WTC11 (cell line): Measurements from ENCODE around the gene DIP2A. TPM values are rescaled to one million over a fixed set of nuclear protein-coding genes. Genes with fewer than 3 reads are reported as not detected.

Source experiments
- ATAC-seq: fragments of 200-7000 bp; cut with Tn5 transposase; 2 replicates; pipeline ENCODE4 v1.10.0; 2021; ENCODE audit warnings: mild to moderate bottlenecking, moderate library complexity
- CTCF ChIA-PET: fragments of 300-600 bp; sonication (Branson Sonifier 250); formaldehyde crosslinking; loops from one replicate; lab custom pipeline; 2021; ENCODE audit warnings: antibody characterized with exemption; lab: Charles Lee
- POLR2A ChIA-PET: fragments of 350-600 bp; sonication (Branson Sonifier 250); formaldehyde crosslinking; loops from one replicate; lab custom pipeline; 2021; ENCODE audit warnings: antibody characterized with exemption; lab: Charles Lee
- DNase-seq: peaks from one replicate; pipeline ENCODE4 v3.0.0; 2021; ENCODE audit warnings: low spot score
- H3K27ac Mint-ChIP-seq: 2 replicates; pipeline ENCODE4 v1.8.0; 2021; ENCODE audit warnings: mixed read lengths
- H3K27me3 Mint-ChIP-seq: 2 replicates; pipeline ENCODE4 v1.8.0; 2021; ENCODE audit warnings: low read depth, mild to moderate bottlenecking, moderate library complexity, mixed read lengths
- H3K36me3 Mint-ChIP-seq: 2 replicates; pipeline ENCODE4 v1.8.0; 2021; ENCODE audit warnings: mixed read lengths
- H3K4me1 Mint-ChIP-seq: 2 replicates; pipeline ENCODE4 v1.8.0; 2022; ENCODE audit warnings: mixed read lengths
- H3K4me3 Mint-ChIP-seq: 2 replicates; pipeline ENCODE4 v1.8.0; 2021; ENCODE audit warnings: mild to moderate bottlenecking, moderate library complexity, mixed read lengths
- H3K9me3 Mint-ChIP-seq: 2 replicates; pipeline ENCODE4 v1.8.0; 2021; ENCODE audit warnings: mixed read lengths
- AR ChIP-seq: fragments of 250-450 bp; sonication (Bioruptor Pico); IDR thresholded peaks from 2 replicates; pipeline ENCODE4 v1.9.0; 2021; ENCODE audit warnings: mild to moderate bottlenecking
- ATF1 ChIP-seq: sonication (generic); formaldehyde crosslinking; IDR thresholded peaks from 2 replicates; pipeline ENCODE4 v1.8.1; 2023; ENCODE audit warnings: mild to moderate bottlenecking, moderate library complexity, missing genetic modification reagents
- CDX4 ChIP-seq: fragments of 250-450 bp; sonication (Bioruptor Pico); IDR thresholded peaks from 2 replicates; pipeline ENCODE4 v1.9.0; 2021; ENCODE audit warnings: moderate library complexity, mild to moderate bottlenecking, inconsistent platforms, borderline replicate concordance
- HMGXB4 ChIP-seq: sonication (generic); formaldehyde crosslinking; IDR thresholded peaks from 2 replicates; pipeline ENCODE4 v1.8.1; 2023; ENCODE audit warnings: mild to moderate bottlenecking, moderate library complexity, missing genetic modification reagents
- IRF1 ChIP-seq: sonication (generic); formaldehyde crosslinking; IDR thresholded peaks from 2 replicates; pipeline ENCODE4 v1.8.0; 2023; ENCODE audit warnings: missing genetic modification reagents
- JAZF1 ChIP-seq: fragments of 250-450 bp; sonication (Bioruptor Pico); IDR thresholded peaks from 2 replicates; pipeline ENCODE4 v1.9.0; 2021; ENCODE audit warnings: moderate library complexity, mild to moderate bottlenecking, inconsistent platforms
- MYBL2 ChIP-seq: sonication (generic); formaldehyde crosslinking; IDR thresholded peaks from 2 replicates; pipeline ENCODE4 v1.8.1; 2023; ENCODE audit warnings: mild to moderate bottlenecking, moderate library complexity, missing genetic modification reagents
- SMAD3 ChIP-seq: sonication (generic); formaldehyde crosslinking; IDR thresholded peaks from 2 replicates; pipeline ENCODE4 v1.8.0; 2022; ENCODE audit warnings: missing genetic modification reagents, mild to moderate bottlenecking, borderline replicate concordance
- SP1 ChIP-seq: sonication (generic); formaldehyde crosslinking; conservative IDR thresholded peaks from 2 replicates; pipeline ENCODE4 v1.8.1; 2022; ENCODE audit warnings: missing genetic modification reagents
- TCF7 ChIP-seq: sonication (generic); formaldehyde crosslinking; IDR thresholded peaks from 2 replicates; pipeline ENCODE4 v1.8.0; 2022; ENCODE audit warnings: mild to moderate bottlenecking, low read depth, missing genetic modification reagents, moderate library complexity
- USF1 ChIP-seq: sonication (generic); formaldehyde crosslinking; IDR thresholded peaks from 2 replicates; pipeline ENCODE4 v1.8.0; 2022; ENCODE audit warnings: mild to moderate bottlenecking, missing genetic modification reagents
- ZBTB21 ChIP-seq: sonication (generic); formaldehyde crosslinking; IDR thresholded peaks from 2 replicates; pipeline ENCODE4 v1.8.1; 2023; ENCODE audit warnings: mild to moderate bottlenecking, missing genetic modification reagents, borderline replicate concordance
- ZBTB43 ChIP-seq: sonication (generic); formaldehyde crosslinking; IDR thresholded peaks from 2 replicates; pipeline ENCODE4 v1.8.1; 2023; ENCODE audit warnings: mild to moderate bottlenecking, missing genetic modification reagents
- ZMAT4 ChIP-seq: fragments of 250-450 bp; sonication (Bioruptor Pico); IDR thresholded peaks from 2 replicates; pipeline ENCODE4 v1.9.0; 2021; ENCODE audit warnings: mild to moderate bottlenecking
- ZNF281 ChIP-seq: sonication (generic); formaldehyde crosslinking; IDR thresholded peaks from 2 replicates; pipeline ENCODE4 v1.8.0; 2023; ENCODE audit warnings: mild to moderate bottlenecking, missing genetic modification reagents
- ZNF317 ChIP-seq: sonication (generic); formaldehyde crosslinking; IDR thresholded peaks from 2 replicates; pipeline ENCODE4 v1.8.1; 2023; ENCODE audit warnings: low read depth, mild to moderate bottlenecking, moderate library complexity, missing genetic modification reagents, borderline replicate concordance
- ZNF671 ChIP-seq: fragments of 250-450 bp; sonication (Bioruptor Pico); IDR thresholded peaks from 2 replicates; pipeline ENCODE4 v1.8.0; 2021; ENCODE audit warnings: mild to moderate bottlenecking
- total RNA-seq: library from RNA; stranded (reverse); gene quantifications from 3 replicates; pipeline ENCODE4 v1.2.3, GENCODE V29; 2021

DIP2A gene
- total RNA-seq, 1 experiment from 2014 or later: 39.4 TPM

- H3K36me3 Mint-ChIP-seq: peaks cover 31% of the 10 kb centered on the region
Observed at GRCh38 chr21:46560568-46561444, 102.1 kb downstream of the DIP2A start.

More at GRCh38 chr21:46560568-46561444, 102.1 kb downstream of the DIP2A start:
- TF ChIP-seq SMAD3 (CRISPR knock-in tag) (no peak), USF1 (CRISPR knock-in tag) (no peak), SP1 (no peak), AR (no peak), MYBL2 (CRISPR knock-in tag) (no peak), JAZF1 (CRISPR knock-in tag) (no peak), ZNF671 (no peak), ZMAT4 (CRISPR knock-in tag) (no peak), IRF1 (CRISPR knock-in tag) (no peak), ZNF317 (CRISPR knock-in tag) (no peak), HMGXB4 (CRISPR knock-in tag) (no peak), ZNF281 (no peak), ZBTB21 (CRISPR knock-in tag) (no peak), ZBTB43 (CRISPR knock-in tag) (no peak), ATF1 (CRISPR knock-in tag) (no peak), CDX4 (CRISPR knock-in tag) (no peak), TCF7 (CRISPR knock-in tag) (no peak)
- ChIA-PET CTCF (interaction anchor here (0.5 kb wide), 1 partner anchor 1766 kb away, joined by 3 read pairs; no protein-coding TSS in a partner anchor), POLR2A (no interaction called here)
- H3K9me3 Mint-ChIP-seq: no peaks in the 10 kb centered on the region
- H3K27ac Mint-ChIP-seq: no peak overlapping the region
- no peaks in the 10 kb centered on the region for H3K27me3 Mint-ChIP-seq
- no peaks in the 10 kb centered on the region for H3K4me1 Mint-ChIP-seq
- ATAC-seq (no peak), DNase-seq (no peak)
- H3K4me3 Mint-ChIP-seq: no peak overlapping the region
